K562 (cell line): ENCODE measurements around the gene SMIM3.
A peak's percentile ranks its signal among the peaks of the same experiment; 100 is the strongest.

Source experiments
- EGR1 ChIP-seq: fragments of 450-650 bp; conservative IDR thresholded peaks from 2 replicates; pipeline ENCODE4 v1.6.1; 2017; ENCODE audit warnings: mild to moderate bottlenecking
- SRF ChIP-seq, 2 experiments: fragments of 250-450, 450-650 bp in 1 of 2; sonication (Bioruptor Pico) in 1 of 2; sonication (generic) in 1 of 2; formaldehyde crosslinking; IDR thresholded peaks; 2 replicates each; pipeline versions ENCODE4 v1.5.0 to v1.5.1; 2020 to 2022; ENCODE audit warnings: mild to moderate bottlenecking in 1 of 2, missing genetic modification reagents in 1 of 2
- XRCC3 ChIP-seq: fragments of 450-650 bp; IDR thresholded peaks from 2 replicates; pipeline ENCODE4 v1.6.1; 2017; ENCODE audit warnings: mild to moderate bottlenecking, moderate library complexity
- TF ChIP-seq, protein P1 (sequence below), 3 experiments: IDR thresholded peaks in 2 of 3; conservative IDR thresholded peaks in 1 of 3; 2 replicates each; pipeline ENCODE4 v1.5.1; 2011 to 2012; ENCODE audit warnings: low read length in 3 of 3, mild to moderate bottlenecking in 3 of 3, control low read depth in 2 of 3, improper control_type of control experiment in 1 of 3, inconsistent platforms in 1 of 3, low read depth in 1 of 3, mixed read lengths in 1 of 3, moderate library complexity in 1 of 3; ENCODE audit not compliant: insufficient read depth in 2 of 3

DNA sequence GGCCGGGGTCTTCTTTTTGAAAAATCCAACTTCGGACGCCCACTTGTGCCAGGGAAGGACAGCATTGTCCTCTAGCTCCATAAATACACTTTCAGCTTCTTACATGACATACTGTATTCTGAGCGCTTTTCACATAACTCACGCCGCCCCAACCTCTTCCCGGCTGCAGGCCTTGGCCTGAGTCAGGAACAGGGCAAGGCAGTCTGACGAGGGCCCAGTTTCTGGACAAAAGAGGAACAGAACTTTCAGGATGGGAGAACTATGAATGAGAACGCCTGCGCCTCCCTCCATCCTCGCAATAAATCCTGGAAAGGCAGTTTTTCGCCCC, 20.4 kb upstream of the SMIM3 start:
- TF ChIP-seq EGR1 (no peak), SRF (CRISPR knock-in tag; IDR thresholded peaks at IDR 0.05) (peak in 1 of 2 experiments; percentile 17; a peak in 1 of 4 replicates), XRCC3 (no peak)
- TF ChIP-seq, protein P1, sequence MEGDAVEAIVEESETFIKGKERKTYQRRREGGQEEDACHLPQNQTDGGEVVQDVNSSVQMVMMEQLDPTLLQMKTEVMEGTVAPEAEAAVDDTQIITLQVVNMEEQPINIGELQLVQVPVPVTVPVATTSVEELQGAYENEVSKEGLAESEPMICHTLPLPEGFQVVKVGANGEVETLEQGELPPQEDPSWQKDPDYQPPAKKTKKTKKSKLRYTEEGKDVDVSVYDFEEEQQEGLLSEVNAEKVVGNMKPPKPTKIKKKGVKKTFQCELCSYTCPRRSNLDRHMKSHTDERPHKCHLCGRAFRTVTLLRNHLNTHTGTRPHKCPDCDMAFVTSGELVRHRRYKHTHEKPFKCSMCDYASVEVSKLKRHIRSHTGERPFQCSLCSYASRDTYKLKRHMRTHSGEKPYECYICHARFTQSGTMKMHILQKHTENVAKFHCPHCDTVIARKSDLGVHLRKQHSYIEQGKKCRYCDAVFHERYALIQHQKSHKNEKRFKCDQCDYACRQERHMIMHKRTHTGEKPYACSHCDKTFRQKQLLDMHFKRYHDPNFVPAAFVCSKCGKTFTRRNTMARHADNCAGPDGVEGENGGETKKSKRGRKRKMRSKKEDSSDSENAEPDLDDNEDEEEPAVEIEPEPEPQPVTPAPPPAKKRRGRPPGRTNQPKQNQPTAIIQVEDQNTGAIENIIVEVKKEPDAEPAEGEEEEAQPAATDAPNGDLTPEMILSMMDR (IDR thresholded peaks at IDR 0.05 in 2 of 3, conservative IDR thresholded peaks at IDR 0.05 in 1 of 3; ENCODE audit: insufficient read depth in 2 of 3, low read depth in 1 of 3, low read length in 3 of 3), result no peak
